ENCODE measurements around the gene ABCC9.

The ABCC9 gene

GRCh38 chr12:21892341-21892740 is 48.9 kb downstream of the ABCC9 start:
- TF ChIP-seq CTCF (IDR thresholded peaks at IDR 0.05; ENCODE audit: borderline replicate concordance, control extremely low read depth, extremely low read depth, insufficient read depth, missing control alignments), result no peak
- in situ Hi-C loops (cut with MboI; ENCODE audit: low sequenced_read_pairs, unreplicated experiment), result no loop called here
- DNase-seq (ENCODE audit: low spot score), result no peak

GRCh38 chr12:21891751-21892217 is 49.4 kb downstream of the ABCC9 start:
- DNase-seq (ENCODE audit: low spot score), result no peak
- TF ChIP-seq CTCF (IDR thresholded peaks at IDR 0.05; ENCODE audit: borderline replicate concordance, control extremely low read depth, extremely low read depth, insufficient read depth, missing control alignments), result no peak
- in situ Hi-C loops (cut with MboI; ENCODE audit: low sequenced_read_pairs, unreplicated experiment), result no loop called here

- DNase-seq (ENCODE audit: low spot score), result no peak
- no peak for TF ChIP-seq CTCF (IDR thresholded peaks at IDR 0.05; ENCODE audit: borderline replicate concordance, control extremely low read depth, extremely low read depth, insufficient read depth, missing control alignments)
- in situ Hi-C loops (cut with MboI; ENCODE audit: low sequenced_read_pairs, unreplicated experiment), result no loop called here
Observed at GRCh38 chr12:21888276-21888863, 52.9 kb downstream of the ABCC9 start.

GRCh38 chr12:21884936-21885335 is 56.3 kb downstream of the ABCC9 start:
- DNase-seq (ENCODE audit: low spot score), result no peak
- TF ChIP-seq CTCF (IDR thresholded peaks at IDR 0.05; ENCODE audit: borderline replicate concordance, control extremely low read depth, extremely low read depth, insufficient read depth, missing control alignments), result no peak
- in situ Hi-C loops (cut with MboI; ENCODE audit: low sequenced_read_pairs, unreplicated experiment), result no loop called here

- TF ChIP-seq CTCF (IDR thresholded peaks at IDR 0.05; ENCODE audit: borderline replicate concordance, control extremely low read depth, extremely low read depth, insufficient read depth, missing control alignments), result no peak
- DNase-seq (ENCODE audit: low spot score), result no peak
- in situ Hi-C loops (cut with MboI; ENCODE audit: low sequenced_read_pairs, unreplicated experiment), result no loop called here
Observed at GRCh38 chr12:21882635-21883034, 58.6 kb downstream of the ABCC9 start.

GRCh38 chr12:21881965-21882364 is 59.3 kb downstream of the ABCC9 start:
- in situ Hi-C loops (cut with MboI; ENCODE audit: low sequenced_read_pairs, unreplicated experiment), result no loop called here
- DNase-seq (ENCODE audit: low spot score), result no peak
- no peak for TF ChIP-seq CTCF (IDR thresholded peaks at IDR 0.05; ENCODE audit: borderline replicate concordance, control extremely low read depth, extremely low read depth, insufficient read depth, missing control alignments)
